Fibroblast of the aortic adventitia (primary cell): ENCODE data around the gene SCFD2. TPM values are rescaled to one million over a fixed set of nuclear protein-coding genes. Genes with fewer than 3 reads are reported as not detected.

Experiments
- DNase-seq: peaks from one replicate; pipeline ENCODE4 v3.0.0-alpha.2; 2010; ENCODE audit warnings: low read depth
- H3K4me3 ChIP-seq: 2 replicates; pipeline ENCODE4 v1.5.1; 2011; ENCODE audit warnings: low read depth, mild to moderate bottlenecking, control low read depth, low read length, moderate library complexity
- CTCF ChIP-seq: IDR thresholded peaks from 2 replicates; pipeline ENCODE4 v1.5.1; 2011; ENCODE audit warnings: mild to moderate bottlenecking, low read length, control low read depth, inconsistent platforms; ENCODE audit not compliant: insufficient read depth
- total RNA-seq: library from RNA; depleted of rRNA; stranded (reverse); fragments of >200 nt; gene quantifications from 2 replicates; pipeline ENCODE4 v1.2.3, GENCODE V29; 2012; ENCODE audit warnings: low replicate concordance

The SCFD2 gene
- total RNA-seq, 1 donor: 69.2 TPM

GRCh38 chr4:52945982-52946381 lies 419.9 kb downstream of the SCFD2 start:
- no peak overlapping the region for H3K4me3 ChIP-seq
- no peak for TF ChIP-seq CTCF
- no peak for DNase-seq

GRCh38 chr4:52945326-52945898 lies 420.4 kb downstream of the SCFD2 start:
- TF ChIP-seq CTCF: no peak
- DNase-seq: no peak
- H3K4me3 ChIP-seq: no peak overlapping the region

GRCh38 chr4:52943677-52944076 lies 422.2 kb downstream of the SCFD2 start:
- H3K4me3 ChIP-seq: no peak overlapping the region
- no peak for TF ChIP-seq CTCF
- no peak for DNase-seq

GRCh38 chr4:52942936-52943335 lies 422.9 kb downstream of the SCFD2 start:
- no peak for TF ChIP-seq CTCF
- no peak for DNase-seq
- no peak overlapping the region for H3K4me3 ChIP-seq

GRCh38 chr4:52941450-52941849 lies 424.4 kb downstream of the SCFD2 start:
- no peak overlapping the region for H3K4me3 ChIP-seq
- TF ChIP-seq CTCF: no peak
- no peak for DNase-seq

- DNase-seq: no peak
- no peak overlapping the region for H3K4me3 ChIP-seq
- TF ChIP-seq CTCF: no peak
Observed at GRCh38 chr4:52939739-52940138, 426.1 kb downstream of the SCFD2 start.

- no peak for DNase-seq
- H3K4me3 ChIP-seq: no peak overlapping the region
- no peak for TF ChIP-seq CTCF
Observed at GRCh38 chr4:52939325-52939724, 426.5 kb downstream of the SCFD2 start.
